Measurements from ENCODE around the gene MTIF2. TPM values are rescaled to one million over a fixed set of nuclear protein-coding genes. Genes with fewer than 3 reads are reported as not detected.

MTIF2 gene
- total RNA-seq (10 to 100 TPM; 13.6 to 22.9 (median 16.7) TPM), polyA plus RNA-seq (10 to 100 TPM; 16.2 to 20.6 TPM)

GRCh38 chr2:55268907-55269644 is at the start of gene MTIF2:
Gene MTIF2 (minus strand): TSS chr2:55269231. CDS start chr2:55263858, 5,373 bp downstream.
- intact Hi-C loops (cut with DNase I), result no loop called here
- Histone ChIP-seq H3K9me3 (no peaks in the 10 kb centered on the region), H3K4me1 (peaks cover 0 to 7% (median 5%) of the 10 kb centered on the region in 3 donors), H3K27me3 (no peaks in the 10 kb centered on the region), H3K4me3 (peak within 1 kb of the TSS; percentile 56 to 72 (median 68)), H3K36me3 (peaks cover 0 to 7% (median 0%) of the 10 kb centered on the region in 3 donors), H3K27ac (peak within 1 kb of the TSS; percentile 59 to 84 (median 78))
- DNase-seq (peak; percentile 92 to 97 (median 96)), ATAC-seq (peak; percentile 99 to 100 (median 100)), FAIRE-seq (peak; percentile 47)
- WGBS, 2 donors, result 0 to 1% methylated on average over 43 of the region's 43 CpGs
- peak in 1 of 4 donors; percentile 11 for TF ChIP-seq CTCF (IDR thresholded peaks at IDR 0.05)

- H3K4me3 ChIP-seq, result no peak overlapping the region
- no peaks in the 10 kb centered on the region for H3K36me3 ChIP-seq
- FAIRE-seq, result no peak
- ATAC-seq, result no peak
- H3K27ac ChIP-seq, result no peak overlapping the region
- intact Hi-C loops (cut with DNase I), result no loop called here
- H3K9me3 ChIP-seq, result no peaks in the 10 kb centered on the region
- 65 to 85% methylated on average over 1 of the region's 1 CpG for WGBS, 2 donors
- H3K4me1 ChIP-seq, result no peaks in the 10 kb centered on the region
- no peak for TF ChIP-seq CTCF (IDR thresholded peaks at IDR 0.05)
- no peaks in the 10 kb centered on the region for H3K27me3 ChIP-seq
- DNase-seq, result no peak
These were observed 46.0 kb upstream of the MTIF2 start for GRCh38 chr2:55314985-55315384.

- Histone ChIP-seq H3K27ac (no peak overlapping the region), H3K36me3 (no peaks in the 10 kb centered on the region), H3K9me3 (no peaks in the 10 kb centered on the region), H3K4me1 (no peaks in the 10 kb centered on the region), H3K4me3 (no peak overlapping the region), H3K27me3 (no peaks in the 10 kb centered on the region)
- FAIRE-seq, result no peak
- TF ChIP-seq CTCF (IDR thresholded peaks at IDR 0.05), result no peak
- WGBS, 2 donors, result 87 to 89% methylated on average over 1 of the region's 1 CpG
- DNase-seq, result no peak
- no peak for ATAC-seq
- intact Hi-C loops (cut with DNase I), result no loop called here
These were observed 42.4 kb upstream of the MTIF2 start for GRCh38 chr2:55311444-55311870.

- 87 to 89% methylated on average over 2 of the region's 2 CpGs for WGBS, 2 donors
- ATAC-seq (no peak), FAIRE-seq (no peak), DNase-seq (no peak)
- Histone ChIP-seq H3K36me3 (no peaks in the 10 kb centered on the region), H3K27ac (no peak overlapping the region), H3K27me3 (no peaks in the 10 kb centered on the region), H3K4me1 (no peaks in the 10 kb centered on the region), H3K4me3 (no peak overlapping the region), H3K9me3 (no peaks in the 10 kb centered on the region)
- TF ChIP-seq CTCF (IDR thresholded peaks at IDR 0.05), result no peak
- intact Hi-C loops (cut with DNase I), result no loop called here
These were observed 40.4 kb upstream of the MTIF2 start for GRCh38 chr2:55309446-55309845.

GRCh38 chr2:55302241-55302640 is 33.2 kb upstream of the MTIF2 start:
- Histone ChIP-seq H3K27ac (no peak overlapping the region), H3K9me3 (no peaks in the 10 kb centered on the region), H3K4me1 (no peaks in the 10 kb centered on the region), H3K36me3 (no peaks in the 10 kb centered on the region), H3K27me3 (no peaks in the 10 kb centered on the region), H3K4me3 (no peak overlapping the region)
- 96 to 99% methylated on average over 3 of the region's 3 CpGs for WGBS, 2 donors
- intact Hi-C loops (cut with DNase I), result no loop called here
- DNase-seq (no peak), FAIRE-seq (no peak), ATAC-seq (no peak)
- no peak for TF ChIP-seq CTCF (IDR thresholded peaks at IDR 0.05)

All from pancreas (tissue), 10 donors.